Esophagus muscularis mucosa (tissue), 4 donors: ENCODE data around the gene ATRNL1. TPM values are rescaled to one million over a fixed set of nuclear protein-coding genes. Genes with fewer than 3 reads are reported as not detected.
"Not testable (repeated sequence)": the region's sequence is repeated elsewhere in the genome, so short reads cannot be mapped to it uniquely, and the experiment has no call there.

Experiments
- DNase-seq: peaks from one replicate; pipeline ENCODE4 v3.0.0-alpha.2; 2017; ENCODE audit errors: extremely low spot score
- H3K27ac ChIP-seq, 4 donors: fragments of 200-600 bp; sonication (generic); replicated peaks in 1 of 4; 1 replicate in 3 of 4; 2 replicates in 1 of 4; pipeline ENCODE4 v1.5.1; 2016 to 2019; ENCODE audit warnings: mild to moderate bottlenecking in 1 of 4
- H3K27me3 ChIP-seq, 4 donors: fragments of 200-600 bp; sonication (generic); one replicate each; pipeline versions ENCODE4 v1.5.1 to v1.6.0; 2016 to 2019
- H3K36me3 ChIP-seq, 4 donors: fragments of 200-600 bp; sonication (generic); one replicate each; pipeline ENCODE4 v1.5.1; 2016 to 2019
- H3K4me1 ChIP-seq, 4 donors: fragments of 200-600 bp; sonication (generic); one replicate each; pipeline ENCODE4 v1.5.1; 2016 to 2019
- H3K4me3 ChIP-seq, 4 donors: fragments of 200-600 bp; sonication (generic); 1 replicate in 2 of 4; 2 replicates in 2 of 4; pipeline ENCODE4 v1.5.1; 2016 to 2019; ENCODE audit warnings: mild to moderate bottlenecking in 4 of 4, moderate library complexity in 1 of 4
- H3K9me3 ChIP-seq, 4 donors: fragments of 200-600 bp; sonication (generic); 1 replicate in 3 of 4; 2 replicates in 1 of 4; pipeline ENCODE4 v1.5.1; 2016 to 2019
- EP300 ChIP-seq: sonication (generic); formaldehyde crosslinking; IDR thresholded peaks from one replicate; pipeline ENCODE4 v1.6.1; 2017; ENCODE audit warnings: antibody characterized with exemption
- POLR2A ChIP-seq: fragments of 450-650 bp; IDR thresholded peaks from one replicate; pipeline ENCODE4 v1.6.1; 2017; ENCODE audit warnings: antibody characterized with exemption, moderate library complexity, mild to moderate bottlenecking, low read depth
- POLR2AphosphoS5 ChIP-seq, 2 donors: sonication (generic); formaldehyde crosslinking; IDR thresholded peaks; one replicate each; pipeline ENCODE4 v1.6.1; 2017; ENCODE audit warnings: antibody characterized with exemption in 2 of 2
- whole genome bisulfite sequencing: methylation state at CpG from one replicate; pipeline ENCODE4 v1.1.5; 2018; 5-methylcytosine and 5-hydroxymethylcytosine counted together
- intact Hi-C: fragments of 100-400 bp; cut with DNase I; formaldehyde crosslinking; loops from one replicate; pipeline ENCODE4 v1.15.1; 2023
- total RNA-seq, 4 donors: library from RNA; depleted of rRNA; stranded (reverse); fragments of >200 nt; gene quantifications; one replicate each; pipeline versions ENCODE4 v1.1.0 to v1.2.1, GENCODE V29; 2016
- TF ChIP-seq, protein P1 (sequence below), 3 experiments: fragments of 200-600 bp in 2 of 3; fragments of 450-650 bp in 1 of 3; sonication (generic) in 2 of 3; IDR thresholded peaks; one replicate each; pipeline ENCODE4 v1.5.1; 2017 to 2019; ENCODE audit warnings: antibody characterized with exemption in 3 of 3, mild to moderate bottlenecking in 2 of 3, moderate library complexity in 1 of 3

The ATRNL1 gene
- total RNA-seq, 4 donors from 2014 or later: 5.0 to 18.0 (median 11.3) TPM

DNA sequence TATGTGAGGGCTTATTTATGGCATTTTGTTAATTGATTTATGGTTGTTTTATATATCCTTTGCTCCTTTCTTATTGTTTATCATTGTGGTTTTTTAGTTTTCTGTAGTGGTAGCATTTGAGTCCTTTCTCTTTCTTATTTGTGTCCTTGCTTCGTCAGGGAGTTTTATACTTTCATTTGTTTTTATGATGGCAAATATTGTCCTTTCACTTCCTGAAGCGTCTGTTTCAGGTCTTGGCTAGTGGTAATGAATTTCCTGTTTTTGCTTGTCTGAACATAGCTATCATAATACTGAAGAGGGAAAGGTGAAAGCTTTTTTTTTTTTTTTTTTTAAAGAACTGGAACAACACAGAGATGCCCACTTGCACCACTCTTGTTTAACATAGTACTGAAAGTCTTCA, 228.2 kb downstream of the ATRNL1 start:
- intact Hi-C loops: no loop called here
- TF ChIP-seq, protein P1, sequence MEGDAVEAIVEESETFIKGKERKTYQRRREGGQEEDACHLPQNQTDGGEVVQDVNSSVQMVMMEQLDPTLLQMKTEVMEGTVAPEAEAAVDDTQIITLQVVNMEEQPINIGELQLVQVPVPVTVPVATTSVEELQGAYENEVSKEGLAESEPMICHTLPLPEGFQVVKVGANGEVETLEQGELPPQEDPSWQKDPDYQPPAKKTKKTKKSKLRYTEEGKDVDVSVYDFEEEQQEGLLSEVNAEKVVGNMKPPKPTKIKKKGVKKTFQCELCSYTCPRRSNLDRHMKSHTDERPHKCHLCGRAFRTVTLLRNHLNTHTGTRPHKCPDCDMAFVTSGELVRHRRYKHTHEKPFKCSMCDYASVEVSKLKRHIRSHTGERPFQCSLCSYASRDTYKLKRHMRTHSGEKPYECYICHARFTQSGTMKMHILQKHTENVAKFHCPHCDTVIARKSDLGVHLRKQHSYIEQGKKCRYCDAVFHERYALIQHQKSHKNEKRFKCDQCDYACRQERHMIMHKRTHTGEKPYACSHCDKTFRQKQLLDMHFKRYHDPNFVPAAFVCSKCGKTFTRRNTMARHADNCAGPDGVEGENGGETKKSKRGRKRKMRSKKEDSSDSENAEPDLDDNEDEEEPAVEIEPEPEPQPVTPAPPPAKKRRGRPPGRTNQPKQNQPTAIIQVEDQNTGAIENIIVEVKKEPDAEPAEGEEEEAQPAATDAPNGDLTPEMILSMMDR (IDR thresholded peaks at IDR 0.05): no peak
- TF ChIP-seq POLR2A (no peak), EP300 (no peak), POLR2AphosphoS5 (IDR thresholded peaks at IDR 0.05) (no peak)
- Histone ChIP-seq H3K27me3 (no peaks in the 10 kb centered on the region), H3K4me3 (no peak overlapping the region), H3K4me1 (no peaks in the 10 kb centered on the region), H3K36me3 (no peaks in the 10 kb centered on the region), H3K9me3 (peaks cover 0 to 8% (median 0%) of the 10 kb centered on the region in 4 donors), H3K27ac (no peak overlapping the region)
- WGBS: 69% methylated on average over 2 of the region's 2 CpGs
- no peak for DNase-seq

DNA sequence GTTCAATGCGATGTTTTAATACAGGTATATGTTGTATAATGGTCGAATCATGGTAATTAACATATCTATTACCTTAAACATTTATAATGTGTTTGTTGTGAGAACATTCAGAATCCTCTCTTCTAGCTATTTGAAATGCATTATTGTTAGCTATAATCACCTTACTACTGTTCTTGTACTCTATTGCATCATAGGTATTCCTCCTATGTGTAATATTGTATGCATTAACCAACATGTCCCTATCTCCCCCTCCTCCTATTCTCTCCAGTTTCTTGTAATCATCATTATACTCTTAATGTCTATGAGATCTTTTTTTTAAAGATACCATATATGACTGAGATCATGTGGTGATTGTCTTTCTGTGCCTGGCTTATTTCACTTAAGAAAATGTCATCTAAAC, 235.2 kb downstream of the ATRNL1 start:
- TF ChIP-seq POLR2AphosphoS5 (IDR thresholded peaks at IDR 0.05) (no peak), POLR2A (no peak), EP300 (no peak)
- TF ChIP-seq, protein P1 (IDR thresholded peaks at IDR 0.05): no peak
- no peaks in the 10 kb centered on the region for H3K9me3 ChIP-seq
- H3K4me3 ChIP-seq: no peak overlapping the region
- no peaks in the 10 kb centered on the region for H3K27me3 ChIP-seq
- intact Hi-C loops: no loop called here
- no peaks in the 10 kb centered on the region for H3K4me1 ChIP-seq
- DNase-seq: no peak
- no peak overlapping the region for H3K27ac ChIP-seq
- no peaks in the 10 kb centered on the region for H3K36me3 ChIP-seq
- 92% methylated on average over 2 of the region's 2 CpGs for WGBS

DNA sequence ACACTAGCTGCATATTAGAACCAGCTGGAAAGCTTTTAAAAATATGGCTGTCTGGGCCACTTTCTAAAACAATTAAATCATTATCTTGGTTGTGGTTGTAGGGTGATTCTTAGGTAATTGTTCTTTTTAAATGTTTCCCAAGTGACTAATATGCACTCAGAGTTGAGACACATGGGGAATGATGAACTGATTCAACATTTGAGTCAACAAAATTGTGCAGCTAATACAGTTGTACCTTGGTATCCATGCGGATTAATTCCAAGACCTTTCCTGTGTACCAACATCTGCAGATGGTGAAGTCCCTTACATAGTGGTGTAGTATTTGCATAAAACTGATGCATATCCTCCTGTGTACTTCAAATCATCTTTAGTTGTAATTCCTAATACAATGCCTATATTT, 242.2 kb downstream of the ATRNL1 start:
- intact Hi-C loops: no loop called here
- no peak overlapping the region for H3K27ac ChIP-seq
- H3K27me3 ChIP-seq: no peaks in the 10 kb centered on the region
- no peaks in the 10 kb centered on the region for H3K9me3 ChIP-seq
- no peaks in the 10 kb centered on the region for H3K4me1 ChIP-seq
- no peaks in the 10 kb centered on the region for H3K36me3 ChIP-seq
- TF ChIP-seq POLR2AphosphoS5 (IDR thresholded peaks at IDR 0.05) (no peak), EP300 (no peak), POLR2A (no peak)
- TF ChIP-seq, protein P1 (IDR thresholded peaks at IDR 0.05): no peak
- no peak for DNase-seq
- no peak overlapping the region for H3K4me3 ChIP-seq
- WGBS: 80% methylated on average over 1 of the region's 1 CpG

DNA sequence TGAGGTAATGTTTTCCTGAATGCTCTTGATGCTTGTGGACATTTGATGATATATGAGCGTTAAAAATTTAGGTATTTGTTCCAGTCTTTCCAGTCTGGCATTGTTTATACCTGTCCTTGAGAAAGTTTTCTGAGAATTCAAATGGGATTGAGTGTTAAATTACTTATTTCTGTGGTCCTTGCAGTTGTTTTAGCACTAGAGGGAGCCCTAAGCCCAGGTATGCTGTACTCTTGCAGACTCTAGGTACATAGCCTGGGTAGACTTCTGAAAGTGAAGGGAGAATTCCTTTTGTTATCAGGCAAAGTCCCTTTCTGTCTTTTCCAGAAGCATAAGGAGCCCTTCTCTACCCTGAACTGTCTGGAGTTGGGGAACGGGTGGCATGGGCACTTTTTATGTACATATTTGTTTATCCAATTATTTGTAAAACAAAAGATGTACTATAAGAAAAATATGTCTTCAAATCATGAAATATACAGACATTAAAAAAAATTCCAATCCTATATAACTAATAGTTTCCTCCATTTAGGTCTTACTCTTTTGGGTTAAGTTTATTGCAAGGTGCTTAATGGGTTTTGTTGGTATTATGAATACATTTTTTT, 262.1 kb downstream of the ATRNL1 start:
- no peak for DNase-seq
- Histone ChIP-seq H3K36me3 (no peaks in the 10 kb centered on the region), H3K4me1 (no peaks in the 10 kb centered on the region), H3K9me3 (no peaks in the 10 kb centered on the region), H3K27ac (no peak overlapping the region), H3K4me3 (no peak overlapping the region), H3K27me3 (no peaks in the 10 kb centered on the region)
- WGBS: 8% methylated on average over 2 of the region's 2 CpGs
- TF ChIP-seq POLR2A: no peak
- TF ChIP-seq, protein P1 (IDR thresholded peaks at IDR 0.05): peak; percentile 28 to 45 (median 44)
- intact Hi-C loops: loop anchor here (10.0 kb wide), 1 partner anchor 1030 kb away; no protein-coding TSS in a partner anchor

DNA sequence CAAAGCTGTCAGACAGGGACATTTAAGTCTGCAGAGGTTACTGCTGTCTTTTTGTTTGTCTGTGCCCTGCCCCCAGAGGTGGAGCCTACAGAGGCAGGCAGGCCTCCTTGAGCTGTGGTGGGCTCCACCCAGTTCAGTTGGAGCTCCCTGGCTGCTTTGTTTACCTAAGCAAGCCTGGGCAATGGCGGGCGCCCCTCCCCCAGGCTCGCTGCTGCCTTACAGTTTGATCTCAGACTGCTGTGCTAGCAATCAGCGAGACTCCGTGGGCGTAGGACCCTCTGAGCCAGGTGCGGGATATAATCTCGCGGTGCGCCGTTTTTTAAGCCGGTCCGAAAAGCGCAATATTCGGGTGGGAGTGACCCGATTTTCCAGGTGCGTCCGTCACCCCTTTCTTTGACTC, 274.8 kb downstream of the ATRNL1 start:
- H3K27ac ChIP-seq, H3K36me3 ChIP-seq, DNase-seq, H3K27me3 ChIP-seq, H3K4me3 ChIP-seq, intact Hi-C loops, H3K4me1 ChIP-seq, H3K9me3 ChIP-seq: not testable (repeated sequence)
- 89% methylated on average over 18 of the region's 18 CpGs for WGBS
